Liver (tissue), 9 donors: Measurements from ENCODE around the gene MACROH2A1. TPM values are rescaled to one million over a fixed set of nuclear protein-coding genes. Genes with fewer than 3 reads are reported as not detected.

ENCODE experiments used
- DNase-seq: peaks from one replicate; pipeline ENCODE4 v3.0.0-alpha.2; 2017; ENCODE audit warnings: low spot score
- H3K27ac ChIP-seq, 2 donors: one replicate each; pipeline ENCODE4 v1.7.0; 2013; ENCODE audit warnings: inconsistent platforms in 2 of 2, low read length in 2 of 2, control low read depth in 1 of 2, low read depth in 1 of 2, mild to moderate bottlenecking in 1 of 2
- H3K27me3 ChIP-seq, 4 donors: one replicate each; pipeline versions ENCODE4 v1.6.1 to v1.7.0; 2013; ENCODE audit warnings: low read length in 3 of 4, inconsistent platforms in 1 of 4, mild to moderate bottlenecking in 1 of 4, moderate library complexity in 1 of 4; ENCODE audit not compliant: control insufficient read depth in 4 of 4, insufficient read depth in 4 of 4
- H3K36me3 ChIP-seq, 4 donors: one replicate each; pipeline versions ENCODE4 v1.6.1 to v1.7.0; 2013; ENCODE audit warnings: low read length in 3 of 4, mild to moderate bottlenecking in 3 of 4, low read depth in 1 of 4, moderate library complexity in 1 of 4; ENCODE audit not compliant: control insufficient read depth in 4 of 4, insufficient read depth in 3 of 4
- H3K4me1 ChIP-seq, 4 donors: one replicate each; pipeline versions ENCODE4 v1.6.1 to v1.7.0; 2013; ENCODE audit warnings: low read length in 3 of 4, mild to moderate bottlenecking in 3 of 4, moderate library complexity in 1 of 4; ENCODE audit not compliant: control insufficient read depth in 4 of 4, insufficient read depth in 4 of 4
- H3K4me3 ChIP-seq, 3 donors: one replicate each; pipeline versions ENCODE4 v1.6.1 to v1.7.0; 2013; ENCODE audit warnings: low read length in 3 of 3, control low read depth in 1 of 3, low read depth in 1 of 3, mild to moderate bottlenecking in 1 of 3
- H3K9ac ChIP-seq, 2 donors: one replicate each; pipeline ENCODE4 v1.7.0; 2013; ENCODE audit warnings: low read length in 2 of 2, mild to moderate bottlenecking in 2 of 2, moderate library complexity in 2 of 2, control low read depth in 1 of 2, low read depth in 1 of 2
- H3K9me3 ChIP-seq, 4 donors: one replicate each; pipeline versions ENCODE4 v1.6.1 to v1.7.0; 2013; ENCODE audit warnings: low read length in 3 of 4; ENCODE audit not compliant: control insufficient read depth in 4 of 4
- ATF3 ChIP-seq: IDR thresholded peaks from 2 replicates; pipeline ENCODE4 v1.6.1; 2016; ENCODE audit warnings: antibody characterized with exemption
- CTCF ChIP-seq: fragments of 150-350 bp; IDR thresholded peaks from 2 replicates; pipeline ENCODE4 v1.5.1; 2017; ENCODE audit warnings: improper control_type of control experiment, low read depth, low read length; ENCODE audit not compliant: missing input control
- EGR1 ChIP-seq, 2 donors: IDR thresholded peaks; 2 replicates each; pipeline ENCODE4 v1.6.1; 2016 to 2018; ENCODE audit warnings: antibody characterized with exemption in 2 of 2, low read depth in 2 of 2
- FOXA1 ChIP-seq: IDR thresholded peaks from 2 replicates; pipeline ENCODE4 v1.6.1; 2016; ENCODE audit warnings: antibody characterized with exemption
- FOXA2 ChIP-seq: IDR thresholded peaks from 2 replicates; pipeline ENCODE4 v1.6.1; 2016; ENCODE audit warnings: antibody characterized with exemption
- GABPA ChIP-seq, 2 donors: IDR thresholded peaks in 1 of 2; conservative IDR thresholded peaks in 1 of 2; 2 replicates each; pipeline ENCODE4 v1.6.1; 2016; ENCODE audit warnings: antibody characterized with exemption in 2 of 2, mild to moderate bottlenecking in 1 of 2, moderate library complexity in 1 of 2
- HNF4A ChIP-seq, 2 donors: conservative IDR thresholded peaks; 2 replicates each; pipeline ENCODE4 v1.6.1; 2016; ENCODE audit warnings: antibody characterized with exemption in 2 of 2, mild to moderate bottlenecking in 2 of 2
- HNF4G ChIP-seq: IDR thresholded peaks from 2 replicates; pipeline ENCODE4 v1.6.1; 2016; ENCODE audit warnings: antibody characterized with exemption
- JUND ChIP-seq, 2 donors: IDR thresholded peaks; 2 replicates each; pipeline ENCODE4 v1.6.1; 2016; ENCODE audit warnings: antibody characterized with exemption in 2 of 2
- MAX ChIP-seq: IDR thresholded peaks from 2 replicates; pipeline ENCODE4 v1.6.1; 2016; ENCODE audit warnings: antibody characterized with exemption
- NR2F2 ChIP-seq: IDR thresholded peaks from 2 replicates; pipeline ENCODE4 v1.6.1; 2016; ENCODE audit warnings: antibody characterized with exemption
- RAD21 ChIP-seq, 2 donors: IDR thresholded peaks; 2 replicates each; pipeline ENCODE4 v1.6.1; 2016; ENCODE audit warnings: antibody characterized with exemption in 2 of 2, mild to moderate bottlenecking in 2 of 2
- REST ChIP-seq: IDR thresholded peaks from 2 replicates; pipeline ENCODE4 v1.6.1; 2016; ENCODE audit warnings: antibody characterized with exemption, mild to moderate bottlenecking
- RXRA ChIP-seq, 2 donors: IDR thresholded peaks; 2 replicates each; pipeline ENCODE4 v1.6.1; 2017 to 2018; ENCODE audit warnings: antibody characterized with exemption in 2 of 2, mild to moderate bottlenecking in 1 of 2
- SP1 ChIP-seq: IDR thresholded peaks from 2 replicates; pipeline ENCODE4 v1.6.1; 2018; ENCODE audit warnings: antibody characterized with exemption, mild to moderate bottlenecking
- TAF1 ChIP-seq: conservative IDR thresholded peaks from 2 replicates; pipeline ENCODE4 v1.6.1; 2016; ENCODE audit warnings: antibody characterized with exemption, mild to moderate bottlenecking
- YY1 ChIP-seq: IDR thresholded peaks from 2 replicates; pipeline ENCODE4 v1.6.1; 2016; ENCODE audit warnings: antibody characterized with exemption, mild to moderate bottlenecking
- ZBTB33 ChIP-seq: IDR thresholded peaks from 2 replicates; pipeline ENCODE4 v1.6.1; 2016; ENCODE audit warnings: antibody characterized with exemption
- WGBS: extraction: QIAGEN DNeasy Blood & Tissue Kit; methylation state at CpG from one replicate; pipeline ENCODE4 v1.1.7; 2013; 5-methylcytosine and 5-hydroxymethylcytosine counted together
- polyA plus RNA-seq, 2 donors: library from polyadenylated mRNA; stranded (reverse) in 1 of 2; unstranded in 1 of 2; fragments of 200-250 nt in 1 of 2; fragments of >200 nt in 1 of 2; fragmentation: Nextera tagmentation in 1 of 2; extraction: Ambion mirVana in 1 of 2; gene quantifications; one replicate each; pipeline versions ENCODE4 v1.2.1 to v1.2.3, GENCODE V29; 2013 to 2015
- total RNA-seq, 2 donors: library from RNA; depleted of rRNA; stranded (reverse); fragments of >200 nt; gene quantifications; one replicate each; pipeline ENCODE4 v1.2.3, GENCODE V29; 2014
- donor health status: healthy.
- donor health status: healthy.
- donor health status: healthy.
- donor health status: healthy.
- donor health status: healthy.

The MACROH2A1 gene
- total and polyA plus RNA-seq, 4 donors, result 33.7 to 113 (median 62.7) TPM

GRCh38 chr5:135435467-135436330 lies 36.7 kb upstream of the MACROH2A1 start:
- peak; percentile 25 for DNase-seq
- Histone ChIP-seq H3K4me3 (no peak overlapping the region), H3K36me3 (no peaks in the 10 kb centered on the region), H3K4me1 (peaks cover 0 to 2% (median 0%) of the 10 kb centered on the region in 4 donors), H3K9ac (no peak overlapping the region), H3K27me3 (no peaks in the 10 kb centered on the region), H3K27ac (no peak overlapping the region), H3K9me3 (no peaks in the 10 kb centered on the region)
- no peak for TF ChIP-seq MAX
- TF ChIP-seq FOXA2, result no peak
- TF ChIP-seq SP1, result no peak
- no peak for TF ChIP-seq FOXA1
- no peak for TF ChIP-seq CTCF
- no peak for TF ChIP-seq EGR1 (IDR thresholded peaks at IDR 0.05; ENCODE audit: low read depth in 2 of 2)
- no peak for TF ChIP-seq HNF4G
- no peak for TF ChIP-seq ZBTB33
- WGBS, result 80% methylated on average over 9 of the region's 9 CpGs

- no peaks in the 10 kb centered on the region for H3K9me3 ChIP-seq
- H3K27me3 ChIP-seq, result no peaks in the 10 kb centered on the region
- no peaks in the 10 kb centered on the region for H3K36me3 ChIP-seq
- H3K4me3 ChIP-seq, result no peak overlapping the region
- H3K9ac ChIP-seq, result no peak overlapping the region
- DNase-seq, result no peak
- H3K4me1 ChIP-seq, result peaks cover 0 to 2% (median 0%) of the 10 kb centered on the region in 4 donors
- 69% methylated on average over 24 of the region's 24 CpGs for WGBS
- H3K27ac ChIP-seq, result no peak overlapping the region
- TF ChIP-seq REST (no peak), RXRA (IDR thresholded peaks at IDR 0.05) (no peak), ZBTB33 (no peak), GABPA (IDR thresholded peaks at IDR 0.05 in 1 of 2, conservative IDR thresholded peaks at IDR 0.05 in 1 of 2) (no peak), HNF4A (conservative IDR thresholded peaks at IDR 0.05) (no peak), YY1 (no peak), ATF3 (no peak), HNF4G (no peak), FOXA1 (no peak), FOXA2 (no peak), SP1 (no peak), RAD21 (IDR thresholded peaks at IDR 0.05) (no peak), TAF1 (no peak), NR2F2 (no peak), EGR1 (IDR thresholded peaks at IDR 0.05; ENCODE audit: low read depth in 2 of 2) (no peak), MAX (no peak), JUND (IDR thresholded peaks at IDR 0.05) (no peak)
Observed at GRCh38 chr5:135434591-135435466, 35.8 kb upstream of the MACROH2A1 start.
